SK-N-MC (cell line): ENCODE results near the gene OGFR.

ENCODE experiments used
- EZH2 ChIP-seq: fragments of 200-600 bp; sonication (generic); IDR thresholded peaks from one replicate; pipeline ENCODE4 v1.6.1; 2017; ENCODE audit warnings: antibody characterized with exemption
- POLR2AphosphoS5 ChIP-seq: IDR thresholded peaks from 2 replicates; pipeline ENCODE4 v1.6.1; 2012; ENCODE audit warnings: mild to moderate bottlenecking, low read depth, low read length, borderline replicate concordance

GRCh38 chr20:62755817-62756724 lies 48.6 kb upstream of the OGFR start:
- TF ChIP-seq EZH2, result no peak
- no peak for TF ChIP-seq POLR2AphosphoS5
